IMR-90 (cell line): ENCODE data around the gene GPATCH8. TPM values are rescaled to one million over a fixed set of nuclear protein-coding genes. Genes with fewer than 3 reads are reported as not detected.

Source experiments
- MAFK ChIP-seq: IDR thresholded peaks from 2 replicates; pipeline ENCODE4 v1.6.1; 2012; ENCODE audit warnings: low read depth, low read length, improper control_type of control experiment
- polyA plus RNA-seq, 3 experiments: library from polyadenylated mRNA; depleted of rRNA; stranded (reverse); fragments of >200 nt; gene quantifications; 2 replicates each; pipeline ENCODE4 v1.2.3, GENCODE V29; 2012; ENCODE audit warnings: low replicate concordance in 1 of 3
- total RNA-seq: library from RNA; depleted of rRNA; stranded (reverse); fragments of >200 nt; gene quantifications from 2 replicates; pipeline ENCODE4 v1.2.3, GENCODE V29; 2012
- TF ChIP-seq, protein P1 (sequence below): conservative IDR thresholded peaks from 2 replicates; pipeline ENCODE4 v1.5.1; 2012; ENCODE audit warnings: mild to moderate bottlenecking, low read depth, low read length, improper control_type of control experiment

The GPATCH8 gene
- total and polyA plus RNA-seq, 2 of the 4 experiments (the other 2 are of a cell fraction), result 8.8 to 13.2 TPM

DNA sequence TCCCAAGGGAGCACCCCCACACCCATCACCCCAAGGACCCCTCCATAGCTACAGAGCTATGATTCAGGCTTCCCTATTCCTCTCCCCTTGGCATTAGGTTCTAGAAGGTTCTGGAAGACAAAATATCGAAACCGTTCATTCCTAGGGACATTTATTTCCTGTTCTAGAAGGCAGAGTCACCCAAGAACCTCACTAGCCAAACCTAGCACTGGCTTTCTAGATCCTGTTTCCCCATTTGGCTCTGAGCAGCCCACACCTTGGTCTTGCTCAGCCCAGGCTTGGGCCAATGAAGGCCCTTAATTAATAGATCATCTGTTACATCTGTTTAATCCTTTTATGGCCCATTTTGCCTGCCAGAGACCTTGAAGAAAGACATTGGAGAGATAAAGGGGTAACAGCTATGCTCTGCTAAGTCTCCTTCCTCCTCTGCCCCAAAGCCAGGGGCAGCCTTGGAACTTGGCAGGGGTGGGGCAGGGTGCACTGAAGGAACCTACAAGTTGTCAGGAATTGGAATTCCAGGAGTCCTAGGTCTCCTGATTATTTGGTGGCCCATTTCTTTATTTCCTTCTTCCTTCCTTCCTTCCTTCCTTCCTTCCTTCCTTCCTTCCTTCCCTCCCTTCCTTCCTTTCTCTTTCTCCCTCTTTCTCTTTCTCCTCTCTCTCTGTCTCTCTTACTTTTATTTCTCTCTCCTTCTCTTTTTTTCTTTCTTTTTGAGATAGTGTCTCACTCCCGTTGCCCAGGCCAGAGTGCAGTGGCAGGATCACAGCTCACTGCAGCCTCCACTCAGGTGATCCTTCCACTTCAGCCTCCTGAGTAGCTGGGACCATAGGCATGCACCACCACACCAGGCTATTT, 45.4 kb upstream of the GPATCH8 start (continued):
- TF ChIP-seq, protein P1, sequence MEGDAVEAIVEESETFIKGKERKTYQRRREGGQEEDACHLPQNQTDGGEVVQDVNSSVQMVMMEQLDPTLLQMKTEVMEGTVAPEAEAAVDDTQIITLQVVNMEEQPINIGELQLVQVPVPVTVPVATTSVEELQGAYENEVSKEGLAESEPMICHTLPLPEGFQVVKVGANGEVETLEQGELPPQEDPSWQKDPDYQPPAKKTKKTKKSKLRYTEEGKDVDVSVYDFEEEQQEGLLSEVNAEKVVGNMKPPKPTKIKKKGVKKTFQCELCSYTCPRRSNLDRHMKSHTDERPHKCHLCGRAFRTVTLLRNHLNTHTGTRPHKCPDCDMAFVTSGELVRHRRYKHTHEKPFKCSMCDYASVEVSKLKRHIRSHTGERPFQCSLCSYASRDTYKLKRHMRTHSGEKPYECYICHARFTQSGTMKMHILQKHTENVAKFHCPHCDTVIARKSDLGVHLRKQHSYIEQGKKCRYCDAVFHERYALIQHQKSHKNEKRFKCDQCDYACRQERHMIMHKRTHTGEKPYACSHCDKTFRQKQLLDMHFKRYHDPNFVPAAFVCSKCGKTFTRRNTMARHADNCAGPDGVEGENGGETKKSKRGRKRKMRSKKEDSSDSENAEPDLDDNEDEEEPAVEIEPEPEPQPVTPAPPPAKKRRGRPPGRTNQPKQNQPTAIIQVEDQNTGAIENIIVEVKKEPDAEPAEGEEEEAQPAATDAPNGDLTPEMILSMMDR, result no peak
- no peak for TF ChIP-seq MAFK
